ENCODE results near the gene SUSD3.
"Not testable (repeated sequence)": the region's sequence is repeated elsewhere in the genome, so short reads cannot be mapped to it uniquely, and the experiment has no call there.

The SUSD3 gene

DNA sequence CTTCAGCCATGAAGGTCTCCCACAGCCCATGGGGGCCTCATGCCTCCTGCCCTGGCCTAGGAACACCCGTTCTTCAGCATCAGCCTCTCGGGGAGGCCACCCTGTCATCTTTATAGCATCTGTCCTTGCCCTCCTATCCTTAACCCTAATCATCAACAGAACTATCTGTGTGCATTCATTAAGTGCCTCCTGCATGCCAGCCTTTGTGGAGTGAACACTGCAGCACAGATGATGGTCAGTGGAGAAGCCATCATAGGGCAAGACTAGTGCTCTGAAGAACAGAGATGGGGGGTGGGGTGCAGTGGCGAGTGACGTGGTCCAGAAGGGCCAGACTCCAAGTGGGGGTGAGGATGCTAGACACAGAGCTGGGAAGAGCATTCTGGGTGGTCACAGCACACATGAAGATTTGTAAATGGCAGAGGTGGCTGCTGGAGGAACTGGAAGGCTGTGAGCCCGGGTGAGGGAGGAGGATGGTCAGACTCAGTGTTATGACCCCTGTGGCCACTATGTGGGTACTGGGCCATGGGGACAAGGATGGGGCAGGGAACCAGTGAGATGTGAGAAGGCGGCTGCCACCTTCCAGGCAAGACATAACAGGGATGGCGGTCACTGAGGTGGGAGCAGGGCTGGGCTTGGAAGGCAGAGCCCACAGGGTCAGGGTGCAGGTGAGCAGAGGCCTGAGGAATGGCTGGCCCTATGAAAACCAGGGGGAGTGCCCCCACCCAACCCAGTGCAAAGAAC, 33.9 kb downstream of the SUSD3 start:
- DNase-seq (ENCODE audit: low read depth, low spot score): no peak

DNA sequence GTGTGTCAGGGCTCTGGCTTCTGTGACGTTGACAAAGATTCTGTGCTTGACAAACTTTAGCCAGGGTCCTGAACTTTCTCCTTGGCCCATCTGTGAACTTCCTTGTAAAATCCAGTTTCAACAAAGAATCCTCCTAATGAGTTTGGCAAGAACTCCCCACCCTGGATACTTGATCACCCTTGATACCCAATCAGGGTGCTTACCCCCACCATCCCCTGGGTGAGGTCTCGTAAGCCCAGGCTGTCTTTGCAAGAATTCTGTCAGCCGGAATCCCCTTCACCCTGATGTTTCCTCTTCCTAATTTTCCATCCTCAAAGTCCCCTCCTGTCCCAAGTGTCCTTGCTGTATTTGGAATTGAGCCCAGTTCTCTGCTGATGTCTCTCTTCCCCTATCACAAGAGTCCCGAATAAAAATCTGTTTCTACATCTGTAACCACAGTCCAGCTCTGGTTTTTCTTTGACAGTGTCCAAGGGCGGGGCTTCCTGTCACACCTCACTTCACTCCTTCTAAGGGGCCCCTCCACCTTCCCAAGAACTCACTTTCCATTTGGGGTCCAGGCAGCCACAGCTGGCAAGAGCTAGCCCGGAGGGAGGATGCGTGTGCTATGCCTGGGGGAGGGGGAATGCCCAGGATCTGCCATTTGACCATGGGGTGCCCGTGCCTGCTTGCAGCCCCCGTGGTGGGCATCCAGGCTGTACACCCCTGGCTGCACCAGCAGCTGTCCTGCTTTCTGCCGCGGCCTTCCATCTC, 34.8 kb downstream of the SUSD3 start:
- no peak for DNase-seq (ENCODE audit: low read depth, low spot score)

DNA sequence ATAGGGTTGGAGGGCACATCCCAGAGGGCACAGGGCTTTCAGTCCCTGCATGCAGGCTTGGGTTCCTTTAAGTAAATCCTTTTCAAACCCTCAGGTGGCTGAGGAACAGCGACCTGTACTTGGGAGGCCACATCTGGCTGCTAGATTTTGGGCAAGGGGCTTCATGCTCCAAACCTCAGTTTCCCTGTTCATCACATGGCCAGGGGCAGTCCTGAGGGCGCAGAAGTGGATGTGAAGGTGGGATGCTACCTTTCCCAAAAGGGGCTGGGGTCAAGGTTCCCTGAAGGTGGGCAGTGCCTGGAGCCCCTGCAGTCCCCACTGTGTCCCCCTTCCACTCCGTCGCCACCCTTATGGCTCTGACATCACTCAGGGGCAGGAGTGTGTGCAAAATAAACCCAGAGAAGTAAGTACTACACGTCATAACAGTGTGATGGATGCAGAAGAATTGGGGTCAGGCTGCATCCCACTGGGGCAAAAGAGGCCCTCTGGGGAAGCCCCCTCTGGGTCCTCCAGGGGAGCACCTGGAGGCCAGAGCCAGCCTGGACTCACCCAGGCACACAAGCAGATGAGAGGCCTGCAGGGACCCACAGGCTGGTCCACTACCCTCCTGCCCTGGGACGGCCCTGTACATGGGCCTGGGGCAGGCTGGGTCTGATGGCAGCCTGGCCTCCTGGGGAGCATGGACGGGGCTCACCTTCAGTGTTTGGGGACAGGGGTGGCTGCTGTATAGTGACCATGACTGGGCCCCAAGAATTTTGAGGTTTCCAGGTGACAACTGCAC, 35.6 kb downstream of the SUSD3 start:
- DNase-seq (ENCODE audit: low read depth, low spot score): no peak

DNA sequence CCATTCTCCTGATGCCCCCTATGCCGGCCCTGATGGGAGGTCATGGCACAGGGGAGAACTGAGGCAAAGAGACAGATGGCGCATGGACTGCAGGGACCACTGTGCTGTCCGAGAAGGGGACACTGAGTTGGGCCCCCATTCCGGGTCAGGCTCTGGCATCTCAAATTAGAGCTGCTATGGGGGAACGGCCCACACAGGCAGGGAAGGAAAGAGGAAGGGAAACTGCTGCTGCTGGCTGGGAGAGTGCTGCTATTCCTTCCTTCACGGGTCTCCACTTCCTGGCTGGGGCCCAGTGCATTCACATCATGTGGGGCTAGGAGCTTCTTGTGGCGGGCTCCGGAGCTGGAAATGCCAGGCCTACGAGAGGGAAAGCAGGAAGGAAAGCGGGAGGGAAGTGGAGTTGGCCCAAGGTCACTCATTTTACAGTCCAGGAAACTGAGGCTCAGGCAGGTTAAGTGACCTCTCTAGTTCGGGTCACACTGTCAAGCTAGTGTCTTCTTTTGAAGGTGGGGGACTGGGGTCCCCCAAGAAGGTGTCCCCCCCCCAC, 36.2 kb downstream of the SUSD3 start:
- no peak for DNase-seq (ENCODE audit: low read depth, low spot score)

DNA sequence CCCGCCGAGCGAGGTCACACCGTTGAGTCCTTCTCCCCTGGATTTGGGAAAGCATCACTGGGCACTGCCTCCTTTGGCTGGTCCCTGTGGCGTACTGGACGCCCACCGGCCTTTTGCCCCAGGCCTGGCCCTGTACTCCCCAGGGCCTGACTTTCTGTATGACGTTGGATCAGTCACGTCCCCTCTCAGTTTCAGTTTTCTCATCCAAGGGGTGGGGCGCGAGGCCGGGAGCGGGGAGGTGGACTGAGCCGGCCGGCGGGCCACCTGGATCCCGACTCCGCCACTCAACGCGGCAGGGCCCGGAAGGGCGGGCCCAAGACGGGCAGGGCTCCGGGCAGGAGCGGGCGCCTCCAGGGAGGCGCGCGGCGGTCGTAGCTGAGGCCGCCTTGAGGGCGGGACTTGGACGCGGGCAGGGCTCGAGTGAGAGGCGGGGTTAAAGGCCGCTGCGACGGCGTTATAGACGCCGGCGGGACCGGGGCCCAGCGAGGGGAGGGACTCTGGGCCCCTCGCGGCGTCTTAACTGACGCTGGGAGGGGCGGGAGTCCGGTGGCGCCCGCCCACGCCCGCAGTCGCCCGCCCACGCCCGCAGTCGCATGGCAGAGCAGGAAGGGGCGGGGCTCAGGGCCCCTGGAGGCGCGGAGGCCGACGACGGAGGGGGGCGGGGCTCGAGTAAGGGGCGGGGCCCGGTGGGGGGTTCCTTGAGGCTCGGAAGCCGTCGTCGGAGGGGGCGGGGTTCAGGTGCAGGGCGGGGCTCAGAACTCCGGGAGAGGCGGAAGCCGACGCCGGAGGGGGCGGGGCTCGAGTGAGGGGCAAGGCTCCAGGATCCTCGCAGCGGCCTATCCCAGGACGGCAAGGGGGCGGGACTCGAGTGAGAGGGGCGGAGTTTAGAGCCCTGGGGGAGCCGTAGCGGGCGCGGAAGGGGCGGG, 37.0 kb downstream of the SUSD3 start:
- DNase-seq (ENCODE audit: low read depth, low spot score): peak; percentile 100

DNA sequence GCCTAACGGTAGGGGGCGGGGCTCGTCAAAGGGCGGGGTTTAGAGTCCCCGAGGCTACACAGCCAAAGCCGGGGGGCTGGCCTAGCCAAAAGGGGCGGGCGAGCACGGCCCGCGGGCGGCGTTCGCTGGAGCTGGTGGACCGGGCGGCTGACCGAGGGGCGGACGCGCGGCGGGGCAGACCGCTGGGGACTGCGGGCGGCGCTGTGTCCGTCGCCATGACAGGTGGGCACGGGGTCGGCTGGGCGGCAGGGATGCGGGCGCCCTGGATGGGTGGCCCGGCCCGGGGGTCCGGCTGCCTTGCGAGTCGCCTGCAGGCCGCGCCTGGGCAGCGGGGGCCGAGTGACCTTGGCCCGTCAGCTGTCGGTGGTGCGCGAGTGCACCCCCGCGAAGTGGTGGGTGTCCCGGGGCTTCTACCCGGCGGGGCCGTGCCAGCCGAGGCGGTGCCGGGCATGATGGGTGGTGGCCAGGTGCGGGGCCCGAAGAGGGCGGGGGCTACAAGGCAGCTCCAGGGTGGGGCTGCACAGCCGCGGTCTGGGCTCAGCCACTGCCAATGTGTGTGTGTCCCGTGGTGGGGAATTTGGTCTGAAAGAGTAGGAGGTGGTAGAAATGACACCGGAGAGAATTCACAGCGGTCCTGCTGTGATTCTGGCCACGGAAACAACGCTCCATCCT, 37.8 kb downstream of the SUSD3 start, which contains the start of gene CARD19:
Gene CARD19, plus strand, starts transcription at position 87 of the 672 bp plus-strand sequence. Its CDS starts 129 bp downstream, at position 216.
- no peak for DNase-seq (ENCODE audit: low read depth, low spot score)

DNA sequence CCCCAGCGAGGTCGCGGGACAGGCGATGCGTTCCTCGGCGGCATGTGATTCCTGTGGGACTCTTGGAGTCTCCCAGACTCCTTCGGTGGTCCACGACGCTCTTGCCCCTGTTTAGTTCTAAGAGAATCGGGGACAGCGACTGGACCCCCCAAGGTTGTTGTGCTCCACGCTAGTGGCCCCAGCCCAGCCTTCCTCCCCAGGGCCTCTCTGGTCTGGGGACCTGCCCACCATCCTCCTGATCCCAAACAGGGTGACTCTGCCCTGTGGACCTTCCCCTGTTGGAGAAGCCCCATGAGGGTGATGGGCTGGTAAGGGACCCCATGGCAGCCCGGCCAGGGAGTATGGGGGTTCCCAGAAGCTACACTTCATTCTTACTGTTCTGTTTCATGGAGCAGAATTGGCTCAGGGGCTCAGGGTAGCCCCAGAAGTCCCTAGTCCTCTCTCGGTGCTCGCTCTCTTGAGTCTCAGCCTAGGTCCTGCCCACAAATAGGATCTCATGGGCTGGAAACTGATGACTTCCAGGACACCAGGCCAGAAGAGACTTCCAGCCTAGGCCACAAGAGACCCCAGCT, 38.4 kb downstream of the SUSD3 start:
- DNase-seq (ENCODE audit: low read depth, low spot score): no peak

DNA sequence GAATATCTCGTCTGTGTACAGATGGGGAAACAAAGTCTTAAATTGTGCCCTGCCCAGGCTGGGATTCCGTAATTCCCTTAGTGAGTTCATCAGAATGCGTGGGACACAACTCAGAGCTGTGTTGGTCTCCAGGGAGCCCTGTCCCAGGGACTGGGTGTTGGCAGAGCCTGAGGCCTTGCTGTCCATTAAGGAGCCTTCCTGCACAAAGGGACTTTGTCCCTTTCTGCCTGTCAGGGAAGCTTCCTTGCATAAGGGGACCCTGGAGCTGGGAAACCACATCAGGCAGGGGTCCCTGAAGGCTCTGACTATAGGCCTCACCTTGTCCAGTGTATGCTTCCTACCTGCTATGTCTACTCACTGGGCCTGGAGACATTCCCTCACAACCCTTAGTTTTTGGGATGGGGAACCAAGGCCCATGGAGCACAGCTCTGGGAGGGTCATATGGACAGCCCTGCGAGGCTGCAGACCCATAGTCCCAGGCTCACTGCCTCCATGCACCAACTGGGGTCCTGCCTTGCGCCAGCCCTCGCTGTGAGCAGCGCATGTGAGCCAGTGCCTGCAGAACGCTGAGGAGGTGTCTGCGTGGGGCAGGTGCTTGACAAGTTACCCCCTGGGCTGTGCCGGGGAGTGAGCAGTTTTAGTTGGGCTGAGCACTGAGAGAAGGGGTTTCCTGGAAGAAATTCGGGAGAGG, 39.2 kb downstream of the SUSD3 start:
- no peak for DNase-seq (ENCODE audit: low read depth, low spot score)

DNA sequence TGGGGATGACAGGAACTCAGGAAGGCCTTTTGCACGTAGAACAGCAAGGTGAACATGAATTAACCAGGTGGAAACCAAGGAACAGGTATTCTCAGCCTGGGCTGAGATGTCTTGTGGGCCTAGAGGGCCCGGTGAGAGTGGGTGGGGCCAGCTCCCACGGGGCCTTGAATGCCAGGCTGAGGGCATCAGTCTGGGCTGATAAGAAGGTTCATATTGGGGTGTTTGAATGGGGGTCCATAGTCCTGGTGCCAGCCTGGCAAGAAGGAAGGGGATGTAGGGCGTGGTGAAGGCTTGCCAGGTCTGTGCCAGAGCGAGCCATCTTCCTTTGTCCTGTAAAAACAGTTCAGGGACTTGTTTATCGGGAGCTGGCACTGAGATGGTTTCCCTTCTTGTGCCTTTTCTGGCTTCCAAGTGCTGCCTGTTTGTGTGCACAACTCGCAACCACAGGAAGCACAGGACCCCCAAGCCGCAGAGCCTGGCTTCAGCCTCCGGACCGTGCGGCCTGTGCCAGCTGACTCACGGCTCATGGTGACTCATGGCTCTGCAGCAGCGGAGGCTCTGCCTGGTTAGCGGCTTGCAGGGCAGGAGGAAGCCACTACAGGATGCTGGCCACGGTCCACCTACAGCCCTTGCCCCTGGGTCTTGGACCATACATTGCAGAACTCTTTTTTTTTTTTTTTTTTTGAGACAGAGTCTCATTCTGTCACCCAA, 39.9 kb downstream of the SUSD3 start:
- peak; percentile 22 for DNase-seq (ENCODE audit: low read depth, low spot score)

DNA sequence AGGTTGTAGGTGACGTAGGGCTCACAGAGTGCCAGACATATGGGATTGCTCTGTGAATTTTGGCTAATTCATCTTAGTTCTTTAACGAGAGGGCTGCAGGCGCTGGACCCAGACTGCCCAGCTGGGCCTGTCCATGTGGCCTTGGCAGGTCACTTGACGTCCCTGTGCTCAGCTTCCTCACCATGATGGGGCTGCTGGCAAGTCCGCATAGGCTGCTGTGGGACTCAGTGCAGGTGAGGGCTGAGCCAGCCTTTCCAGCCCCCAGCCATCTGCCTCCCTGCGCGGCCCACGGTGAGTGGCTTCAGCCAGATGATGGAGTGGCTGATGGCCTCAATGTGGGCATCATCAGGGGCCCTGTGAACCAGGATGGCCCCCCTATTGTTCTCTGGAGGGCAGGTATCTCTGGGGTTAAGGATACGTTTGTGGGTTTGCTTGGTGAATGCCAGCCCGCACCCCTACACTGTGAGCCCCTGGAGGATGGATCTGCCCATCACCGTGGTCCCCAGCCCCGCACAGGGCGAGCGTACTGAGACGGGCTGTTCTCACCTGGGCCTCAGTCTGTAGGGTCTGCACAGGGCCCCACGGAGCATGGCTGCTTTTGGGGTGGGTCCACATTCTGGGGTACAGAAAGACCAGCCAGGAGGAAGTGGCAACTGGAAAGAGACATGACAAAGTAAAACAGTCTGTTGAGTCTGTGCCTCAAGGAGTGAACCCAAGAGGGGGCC, 41.2 kb downstream of the SUSD3 start:
- no peak for DNase-seq (ENCODE audit: low read depth, low spot score)

DNA sequence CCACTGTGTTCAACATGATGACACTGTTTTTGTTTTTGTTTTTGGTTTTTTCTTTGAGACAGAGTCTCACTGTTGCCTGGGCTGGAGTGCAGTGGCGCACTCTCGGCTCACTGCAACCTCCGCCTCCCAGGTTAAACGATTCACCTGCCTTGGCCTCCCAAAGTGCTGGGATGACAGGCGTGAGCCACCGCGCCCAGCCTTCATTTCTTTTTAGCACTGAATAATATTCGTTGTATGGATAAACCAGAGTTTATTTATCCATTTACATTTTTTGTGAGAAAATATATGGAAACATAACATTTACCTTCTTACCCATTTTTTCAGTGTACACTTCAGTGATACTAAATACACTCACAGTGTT, 41.8 kb downstream of the SUSD3 start:
- no peak for DNase-seq (ENCODE audit: low read depth, low spot score)

DNA sequence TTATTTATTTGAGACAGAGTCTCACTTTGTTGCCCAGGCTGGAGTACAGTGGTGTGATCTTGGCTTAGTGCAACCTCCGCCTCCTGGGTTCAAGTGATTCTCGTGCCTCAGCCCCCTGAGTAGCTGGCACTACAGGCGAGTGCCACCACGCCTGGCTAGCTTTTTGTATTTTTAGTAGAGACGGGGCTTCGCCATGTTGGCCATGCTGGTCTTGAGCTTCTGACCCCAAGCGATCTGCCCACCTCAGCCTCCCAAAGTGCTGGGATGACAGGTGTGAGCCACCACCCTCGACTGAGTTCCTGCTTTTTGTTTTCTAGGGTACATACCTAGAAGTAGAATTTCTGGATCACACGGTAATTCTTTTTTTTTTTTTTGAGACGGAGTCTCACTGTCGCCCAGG, 42.6 kb downstream of the SUSD3 start:
- DNase-seq (ENCODE audit: low read depth, low spot score): not testable (repeated sequence)

DNA sequence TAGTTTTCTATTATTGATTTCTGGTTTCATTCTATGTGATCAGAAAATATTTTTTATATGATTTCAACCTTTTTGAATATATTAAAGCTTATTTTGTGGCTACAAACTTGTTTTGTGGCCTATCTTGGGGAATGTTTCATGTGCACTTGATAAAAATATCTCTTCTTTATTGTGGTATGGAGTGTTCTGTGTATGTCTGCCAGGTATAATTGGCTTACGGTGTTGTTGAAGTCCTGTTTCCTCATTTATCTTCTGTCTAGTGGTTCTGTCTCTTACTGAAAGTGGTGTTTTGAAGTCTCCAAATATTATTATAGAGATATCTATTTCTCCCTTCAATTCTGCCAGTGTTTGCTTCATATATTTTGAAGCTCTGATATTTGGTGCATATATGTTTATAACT, 47.1 kb downstream of the SUSD3 start:
- no peak for DNase-seq (ENCODE audit: low read depth, low spot score)

DNA sequence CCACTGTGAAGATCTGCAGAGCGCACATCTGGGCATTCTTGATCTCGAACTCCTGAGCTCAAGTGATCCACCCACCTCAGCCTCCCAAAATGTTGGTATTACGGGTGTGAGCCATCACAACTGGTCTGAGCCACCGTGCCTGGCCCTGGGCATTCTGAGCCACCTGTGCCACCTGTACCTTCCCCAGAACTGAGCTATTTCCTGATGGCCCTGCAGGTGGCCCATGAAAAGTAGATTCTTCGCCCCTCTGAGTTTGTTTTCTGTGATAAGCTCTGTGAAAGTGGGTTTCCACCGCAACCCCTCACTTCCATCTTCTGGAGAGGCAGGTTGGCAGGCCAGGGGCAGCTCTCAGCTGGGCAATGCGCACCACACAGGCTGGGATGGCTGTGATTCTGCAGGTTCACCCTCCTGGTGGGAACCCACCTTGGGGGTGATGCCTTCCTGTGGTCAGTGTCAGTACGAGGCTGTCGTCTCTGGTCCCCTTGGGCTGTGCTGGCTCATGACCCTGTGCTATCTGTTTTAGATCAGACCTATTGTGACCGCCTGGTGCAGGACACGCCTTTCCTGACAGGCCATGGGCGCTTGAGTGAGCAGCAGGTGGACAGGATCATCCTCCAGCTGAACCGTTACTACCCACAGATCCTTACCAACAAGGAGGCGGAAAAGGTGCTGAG, 48.8 kb downstream of the SUSD3 start:
- no peak for DNase-seq (ENCODE audit: low read depth, low spot score)

DNA sequence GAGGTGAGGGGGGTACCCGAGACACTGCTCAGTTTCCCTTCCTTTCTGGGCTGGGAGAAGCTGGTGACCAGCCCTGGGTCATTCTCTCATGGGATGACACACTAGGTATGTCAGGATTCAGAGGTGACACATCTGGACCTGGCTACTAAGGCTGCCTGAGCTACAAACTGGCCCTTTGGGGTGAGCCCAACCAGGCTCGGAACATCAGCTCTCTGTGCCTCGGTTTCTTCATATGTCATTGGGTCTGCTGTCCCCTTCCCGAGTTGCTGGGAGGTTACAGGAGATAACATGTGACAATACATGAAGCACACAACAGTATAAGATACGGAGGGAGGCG, 49.3 kb downstream of the SUSD3 start:
- DNase-seq (ENCODE audit: low read depth, low spot score): no peak

DNA sequence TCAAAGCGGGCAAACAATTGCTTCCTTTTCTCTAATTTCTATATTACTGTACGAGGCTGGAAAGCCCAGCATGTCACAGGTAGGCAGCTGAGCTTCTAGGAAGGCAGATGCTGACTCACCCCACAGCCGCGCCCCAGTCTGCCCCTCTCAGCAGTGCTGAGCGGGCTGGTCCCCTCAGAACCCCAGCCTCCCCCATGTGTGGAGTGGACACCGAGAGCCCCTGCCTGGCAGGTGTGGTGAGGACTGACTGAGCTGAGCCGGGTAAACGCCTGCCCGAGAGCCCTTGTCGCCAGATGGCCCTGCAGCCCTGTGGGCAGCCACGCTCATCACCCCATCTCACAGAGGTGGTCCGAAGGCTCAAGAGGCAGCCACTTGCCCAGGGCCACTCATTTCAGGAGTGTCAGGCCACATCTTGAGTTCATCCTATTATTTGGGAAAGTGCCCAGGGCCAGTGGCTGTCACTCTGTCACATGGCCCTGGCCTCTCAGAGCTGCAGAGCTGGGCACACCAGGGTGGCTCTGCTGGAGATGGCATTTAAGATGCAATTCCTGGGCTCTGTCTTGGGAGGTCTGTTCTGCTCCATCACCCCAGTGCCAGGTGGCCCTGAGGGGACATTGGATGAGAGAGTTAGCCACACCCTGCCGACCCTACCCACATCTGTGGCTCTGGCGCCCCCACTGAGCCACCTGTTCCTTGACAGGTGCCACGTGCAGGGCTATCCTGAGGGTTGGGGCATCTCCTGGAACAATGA, 50.0 kb downstream of the SUSD3 start:
- DNase-seq (ENCODE audit: low read depth, low spot score): no peak

DNA sequence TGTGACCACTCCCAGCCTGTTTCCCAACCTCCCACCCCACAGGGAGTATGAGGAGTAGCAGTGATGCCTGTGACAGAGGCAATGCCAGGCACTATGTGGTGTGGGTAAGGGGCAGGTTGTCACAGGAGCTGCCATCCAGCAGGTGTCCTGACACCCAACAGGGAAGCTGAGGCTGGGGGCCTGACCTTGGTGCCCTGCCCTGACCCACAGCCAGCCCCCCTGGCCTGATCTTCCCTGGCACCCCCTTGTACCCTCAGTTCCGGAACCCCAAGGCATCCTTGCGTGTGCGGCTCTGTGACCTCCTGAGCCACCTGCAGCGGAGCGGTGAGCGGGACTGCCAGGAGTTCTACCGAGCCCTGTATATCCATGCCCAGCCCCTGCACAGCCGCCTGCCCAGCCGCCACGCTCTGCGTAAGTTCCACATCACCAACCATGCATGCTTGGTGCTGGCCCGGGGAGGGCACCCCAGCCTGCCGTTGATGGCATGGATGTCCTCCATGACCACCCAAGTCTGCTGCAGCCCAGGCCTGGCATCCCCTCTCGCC, 51.9 kb downstream of the SUSD3 start:
- no peak for DNase-seq (ENCODE audit: low read depth, low spot score)

All from activated naive CD8-positive, alpha-beta T cell treated with anti-CD3 and anti-CD28 coated beads, Interleukin-2, amount 50 U/mL, for 16 hours (primary cell).